SHP77 (cell line): ENCODE data around the gene CASD1.

ENCODE experiments used
- DNase-seq, 2 experiments: peaks; one replicate each; lab custom pipeline; 2025; lab: John Stamatoyannopoulos, UW

Gene CASD1

DNA sequence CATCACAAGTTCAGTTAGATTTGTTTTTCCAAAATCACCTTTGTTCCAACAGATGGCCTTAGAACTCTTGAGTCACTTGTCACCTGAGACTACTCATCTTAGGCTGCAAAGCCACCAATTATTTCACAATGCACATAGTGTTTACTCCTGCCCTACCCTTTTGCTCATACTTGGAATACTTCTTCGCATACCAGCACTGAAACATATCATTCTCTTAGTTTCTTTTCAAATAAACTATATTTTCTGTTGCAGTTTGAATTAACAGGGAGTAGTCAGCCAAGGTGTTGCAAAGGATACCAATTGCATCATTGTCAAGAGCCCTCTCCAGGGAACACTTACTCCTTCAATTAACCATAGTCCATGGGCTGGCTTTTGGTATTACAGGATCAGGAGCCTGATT, 71.0 kb downstream of the CASD1 start:
- no peak for DNase-seq

DNA sequence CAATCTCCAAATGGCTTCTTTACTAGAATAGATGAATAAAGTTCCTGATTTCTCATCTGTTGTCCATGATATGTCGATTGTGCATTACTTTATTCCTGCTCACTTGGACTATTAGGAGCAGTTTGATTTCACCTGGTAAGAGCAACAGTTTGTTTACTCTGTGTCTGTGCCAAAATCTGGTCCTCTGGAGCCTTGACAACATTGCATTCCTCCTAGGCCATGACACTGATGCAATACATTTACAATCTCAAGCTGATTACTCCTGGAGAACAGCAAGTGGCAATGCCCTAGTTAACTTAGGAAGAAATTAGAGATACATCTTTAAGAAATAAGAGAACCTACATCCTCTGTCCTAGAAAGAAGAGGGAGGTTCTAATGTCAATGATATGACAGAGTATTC, 74.5 kb downstream of the CASD1 start:
- DNase-seq = no peak

GRCh38 chr7:94588075-94588474, 78.5 kb downstream of the CASD1 start:
- no peak for DNase-seq

DNA sequence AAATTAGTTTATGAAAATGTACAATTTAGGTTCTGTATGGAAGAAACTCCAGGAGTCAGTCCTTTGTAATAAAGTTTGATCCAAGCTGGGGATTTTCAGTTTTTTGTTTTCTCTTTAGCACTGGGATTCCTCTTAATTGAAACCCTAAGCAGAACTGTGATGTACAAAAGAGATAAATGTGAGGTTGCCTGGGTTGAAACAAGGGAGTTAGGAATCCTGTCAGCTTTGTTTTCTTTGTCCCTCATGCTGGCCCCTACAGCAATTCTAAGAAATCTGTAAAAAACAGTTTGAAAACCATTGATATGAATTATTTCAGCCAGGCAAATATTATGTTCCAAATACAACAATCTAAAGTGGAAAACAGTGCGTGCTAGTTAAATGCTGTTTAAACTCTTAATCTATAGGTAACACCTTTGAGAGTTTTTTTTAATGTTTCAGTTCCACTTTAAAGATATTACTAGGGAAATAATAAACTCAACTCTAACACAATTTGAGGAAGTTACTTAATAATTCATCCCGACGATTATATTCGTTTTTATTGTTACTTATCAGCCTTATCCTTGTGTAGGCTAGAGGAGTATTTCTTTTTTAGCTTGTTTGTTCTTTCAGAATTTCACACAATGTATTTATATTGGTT, 81.0 kb downstream of the CASD1 start:
- DNase-seq = no peak

DNA sequence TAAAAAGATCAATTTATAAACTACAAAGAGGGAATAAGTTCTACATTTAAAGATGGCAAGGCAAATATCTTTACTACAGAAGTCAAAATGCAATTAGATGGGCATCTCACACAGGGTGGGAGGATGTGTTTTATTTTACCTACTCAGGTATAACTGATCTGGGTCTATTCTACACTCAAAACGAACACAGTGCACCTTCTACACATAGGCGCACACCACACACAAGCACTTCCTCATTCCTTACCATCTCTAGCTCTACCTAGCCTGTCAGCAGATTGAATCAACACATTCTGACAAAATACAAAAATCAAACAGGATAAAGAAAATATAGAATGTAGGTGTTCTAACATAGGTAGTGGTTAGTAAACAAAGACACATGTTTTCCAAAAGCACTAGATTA, 81.6 kb downstream of the CASD1 start:
- DNase-seq = no peak

- DNase-seq = no peak
Observed at GRCh38 chr7:94594882-94595281, 85.3 kb downstream of the CASD1 start.

- DNase-seq = no peak
Observed at GRCh38 chr7:94595717-94596116, 86.1 kb downstream of the CASD1 start.

GRCh38 chr7:94600267-94600666, 90.7 kb downstream of the CASD1 start:
- no peak for DNase-seq

DNA sequence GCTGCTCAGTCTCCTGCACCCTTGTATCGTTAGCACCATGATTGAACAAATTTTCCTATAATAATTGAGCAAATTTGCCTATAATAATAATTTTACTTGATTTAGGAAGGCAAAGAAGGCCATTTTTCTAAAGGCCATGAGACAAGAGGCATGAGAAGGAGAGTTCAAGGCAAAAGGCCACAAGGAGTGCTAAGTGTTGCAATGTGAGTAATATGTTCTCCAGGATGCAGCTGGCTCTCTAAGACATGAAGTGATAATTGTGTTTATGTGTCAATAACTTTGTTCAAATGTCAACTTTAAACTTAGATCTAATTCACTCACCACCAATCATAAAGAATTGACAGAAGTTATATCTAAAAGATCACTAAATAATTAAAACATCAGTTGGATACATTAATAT, 92.6 kb downstream of the CASD1 start:
- DNase-seq = no peak

DNA sequence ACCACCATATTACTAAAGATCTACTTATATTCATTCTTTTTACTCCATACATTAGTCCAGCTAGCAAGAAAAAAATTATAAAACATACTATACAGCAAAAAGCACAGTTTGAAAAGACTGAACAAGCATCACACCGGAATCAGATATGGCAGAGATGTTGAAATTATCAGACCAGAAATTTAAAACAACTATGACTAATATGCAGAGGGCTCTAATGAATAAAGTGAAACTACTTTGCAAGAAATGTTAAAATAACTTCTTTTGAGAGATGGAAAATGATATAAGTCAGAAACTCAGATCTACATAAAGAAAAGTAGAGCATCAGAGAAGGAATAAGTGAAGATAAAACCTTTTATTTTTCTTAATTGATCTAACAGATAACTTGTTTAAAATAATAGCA, 95.4 kb downstream of the CASD1 start:
- no peak for DNase-seq
